AG20443 (cell line): ENCODE measurements around the gene FCHO1.

Experiments used
- DNase-seq: peaks from one replicate; pipeline ENCODE4 v3.0.0; 2012; ENCODE audit warnings: low spot score, mixed read lengths

FCHO1 gene

GRCh38 chr19:17733127-17733526 lies 18.1 kb upstream of the FCHO1 start:
- DNase-seq: no peak

DNA sequence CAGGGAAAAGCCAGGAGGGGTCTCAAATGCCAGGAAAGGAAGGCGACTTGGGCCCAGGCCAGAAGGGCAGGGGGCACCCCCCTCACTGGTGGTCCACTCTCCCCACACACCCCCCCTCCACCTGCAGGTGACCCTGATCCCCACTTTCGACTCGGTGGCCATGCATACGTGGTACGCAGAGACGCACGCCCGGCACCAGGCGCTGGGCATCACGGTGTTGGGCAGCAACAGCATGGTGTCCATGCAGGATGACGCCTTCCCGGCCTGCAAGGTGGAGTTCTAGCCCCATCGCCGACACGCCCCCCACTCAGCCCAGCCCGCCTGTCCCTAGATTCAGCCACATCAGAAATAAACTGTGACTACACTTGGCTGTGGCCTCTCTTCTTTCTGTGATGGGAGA lies 17.1 kb upstream of the FCHO1 start:
- no peak for DNase-seq

- DNase-seq: no peak
Observed at GRCh38 chr19:17735410-17735809, 15.9 kb upstream of the FCHO1 start.

GRCh38 chr19:17737690-17738153 lies 13.6 kb upstream of the FCHO1 start:
- DNase-seq: peak; percentile 26

GRCh38 chr19:17739121-17739875 lies 12.0 kb upstream of the FCHO1 start:
- no peak for DNase-seq

DNA sequence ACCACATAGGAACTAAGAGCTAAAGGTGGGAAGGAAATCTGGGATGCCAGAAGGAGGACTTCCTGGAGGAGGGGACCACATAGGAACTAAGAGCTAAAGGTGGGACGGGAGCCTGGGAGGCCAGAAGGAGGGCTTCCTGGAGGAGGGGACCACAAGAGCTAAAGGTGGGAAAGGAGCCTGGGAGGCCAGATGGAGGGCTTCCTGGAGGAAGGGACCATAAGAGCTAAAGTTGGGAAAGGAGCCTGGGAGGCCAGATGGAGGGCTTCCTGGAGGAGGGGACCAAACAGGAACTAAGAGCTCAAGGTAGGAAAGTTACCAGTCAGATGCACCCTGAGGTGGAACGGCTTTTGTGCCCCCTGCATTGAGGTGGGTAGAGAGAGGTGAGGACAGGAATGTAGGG lies 9.8 kb upstream of the FCHO1 start:
- DNase-seq: no peak

DNA sequence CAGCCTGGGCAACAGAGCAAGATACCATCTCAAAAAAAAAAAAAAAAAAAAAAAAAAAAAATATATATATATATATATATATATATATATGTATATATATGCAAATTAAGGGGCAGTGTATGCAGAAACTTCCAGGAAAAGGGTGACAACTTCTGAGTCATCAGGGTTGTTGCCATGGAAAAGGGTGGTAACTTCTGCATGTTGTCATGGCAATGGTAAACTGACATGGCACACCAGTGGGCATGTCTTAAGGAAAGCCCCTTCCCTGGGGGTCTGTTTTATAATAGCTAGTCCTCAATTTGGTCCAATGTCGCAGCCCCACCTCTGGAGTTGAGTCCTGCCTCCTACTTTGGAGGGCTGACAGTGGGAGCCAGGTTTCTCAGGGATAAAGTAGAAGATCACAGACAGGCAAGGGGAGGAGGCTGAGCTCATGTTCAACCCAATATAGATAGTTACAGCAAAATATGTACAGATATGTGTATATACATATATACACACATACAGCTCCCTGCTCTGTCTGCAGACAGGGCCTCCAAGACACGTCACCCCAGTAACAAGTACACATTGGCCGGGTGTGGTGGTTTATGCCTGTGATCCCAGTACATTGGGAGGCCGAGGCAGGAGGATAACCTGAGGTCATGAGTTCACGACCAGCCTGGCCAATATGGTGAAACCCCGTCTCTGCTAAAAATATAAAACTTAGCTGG lies 7.2 kb upstream of the FCHO1 start:
- no peak for DNase-seq

DNA sequence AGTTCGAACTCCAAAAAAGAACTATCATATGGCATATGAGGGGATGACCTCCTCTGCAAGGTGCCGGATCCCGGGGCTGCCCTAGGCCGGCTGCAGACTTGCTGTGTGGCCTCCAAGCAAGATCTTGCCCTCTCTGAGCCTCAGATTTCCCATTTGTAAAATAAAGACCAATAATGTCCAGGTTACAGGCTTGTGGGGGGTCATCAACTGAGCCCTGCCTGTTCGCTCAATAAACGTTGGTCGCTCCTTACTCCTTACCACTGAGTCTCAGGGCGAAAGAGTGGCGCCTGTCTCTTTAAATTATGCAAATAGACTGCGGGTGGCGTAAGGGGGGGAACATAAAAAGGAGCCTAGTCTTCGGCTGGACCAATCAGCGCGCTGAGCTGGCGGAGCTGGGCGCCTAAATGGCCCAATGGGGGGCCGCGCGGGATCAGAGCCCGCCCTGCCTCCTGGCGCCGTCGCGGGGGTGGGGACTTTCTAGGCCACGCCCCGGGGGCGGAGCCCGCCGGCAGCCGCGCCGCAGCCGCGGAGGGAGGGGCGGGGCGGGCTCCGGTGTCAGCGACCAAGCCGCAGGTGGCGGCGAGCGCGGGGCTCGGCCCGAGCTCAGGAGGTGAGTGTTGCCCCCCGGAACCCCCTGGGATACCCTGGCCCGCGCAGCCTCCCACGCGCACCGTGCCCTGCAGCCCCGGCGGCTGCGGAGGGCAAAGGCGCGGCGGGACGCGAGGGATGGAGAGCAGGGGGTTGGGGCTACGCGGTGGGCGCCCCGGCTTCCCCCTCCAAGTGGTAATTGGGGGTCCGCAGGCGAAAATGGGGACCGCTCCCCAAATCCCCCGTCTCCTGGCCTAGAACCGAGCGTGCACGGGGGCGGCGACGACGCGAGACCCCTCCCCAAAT lies 3.8 kb upstream of the FCHO1 start:
- peak; percentile 99 for DNase-seq

DNA sequence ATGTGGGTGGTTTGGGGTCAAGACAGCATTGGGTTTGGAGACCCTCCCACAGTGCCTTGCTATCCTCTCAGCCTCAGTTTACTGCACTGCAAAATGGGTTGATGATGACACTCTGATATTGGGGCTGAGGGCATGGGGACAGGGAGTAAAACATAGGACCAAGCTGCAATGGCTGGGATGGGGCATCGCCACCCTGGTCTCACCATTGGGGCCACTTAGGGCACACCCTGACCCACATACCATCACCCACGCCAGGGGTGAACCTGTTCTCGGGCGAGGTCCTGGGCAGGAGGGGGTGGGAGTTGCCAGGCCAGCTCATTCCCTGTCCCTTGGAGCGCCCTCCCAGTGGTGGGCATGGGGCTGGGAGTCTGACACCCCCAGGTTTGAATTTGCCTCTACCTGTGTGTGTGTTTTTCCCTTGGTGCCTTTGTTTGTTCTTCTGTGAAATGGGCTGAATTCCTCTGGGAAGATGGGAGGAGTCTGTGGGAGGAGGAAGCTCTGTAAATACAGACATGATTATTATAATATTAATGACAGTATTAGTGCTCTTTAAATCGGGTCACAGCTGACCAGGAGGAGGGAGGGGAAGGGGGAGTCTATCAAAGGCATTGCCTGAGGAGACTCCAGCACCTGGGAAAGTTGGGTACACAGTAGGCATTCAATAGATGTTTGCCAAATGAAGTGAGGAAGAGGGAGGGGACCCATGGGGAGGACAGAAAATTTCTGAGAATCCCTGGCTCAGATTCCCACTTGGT lies 2.2 kb upstream of the FCHO1 start:
- DNase-seq: no peak

DNA sequence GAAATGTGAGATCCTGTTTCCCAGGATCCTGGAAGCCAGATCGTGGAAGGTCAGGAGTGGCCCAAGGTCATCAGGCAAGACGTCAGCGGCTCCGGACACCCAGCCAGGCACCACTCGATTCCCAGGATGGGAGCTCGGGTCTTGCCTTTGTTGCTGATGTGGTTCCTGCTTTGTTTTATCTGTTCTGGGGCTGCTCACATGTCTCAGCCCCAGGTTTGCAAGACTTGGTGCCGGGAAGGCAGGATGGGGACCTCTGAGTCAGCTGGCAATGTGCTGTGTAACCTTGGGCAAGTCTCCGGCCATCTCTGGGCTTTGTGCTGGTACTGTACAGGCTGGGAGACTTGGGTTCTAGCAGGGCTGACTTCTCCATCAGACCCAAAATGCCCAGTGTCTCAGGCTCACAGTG lies 1.4 kb upstream of the FCHO1 start:
- no peak for DNase-seq

GRCh38 chr19:17751912-17752273 lies 616 bp downstream of the FCHO1 start:
- no peak for DNase-seq

DNA sequence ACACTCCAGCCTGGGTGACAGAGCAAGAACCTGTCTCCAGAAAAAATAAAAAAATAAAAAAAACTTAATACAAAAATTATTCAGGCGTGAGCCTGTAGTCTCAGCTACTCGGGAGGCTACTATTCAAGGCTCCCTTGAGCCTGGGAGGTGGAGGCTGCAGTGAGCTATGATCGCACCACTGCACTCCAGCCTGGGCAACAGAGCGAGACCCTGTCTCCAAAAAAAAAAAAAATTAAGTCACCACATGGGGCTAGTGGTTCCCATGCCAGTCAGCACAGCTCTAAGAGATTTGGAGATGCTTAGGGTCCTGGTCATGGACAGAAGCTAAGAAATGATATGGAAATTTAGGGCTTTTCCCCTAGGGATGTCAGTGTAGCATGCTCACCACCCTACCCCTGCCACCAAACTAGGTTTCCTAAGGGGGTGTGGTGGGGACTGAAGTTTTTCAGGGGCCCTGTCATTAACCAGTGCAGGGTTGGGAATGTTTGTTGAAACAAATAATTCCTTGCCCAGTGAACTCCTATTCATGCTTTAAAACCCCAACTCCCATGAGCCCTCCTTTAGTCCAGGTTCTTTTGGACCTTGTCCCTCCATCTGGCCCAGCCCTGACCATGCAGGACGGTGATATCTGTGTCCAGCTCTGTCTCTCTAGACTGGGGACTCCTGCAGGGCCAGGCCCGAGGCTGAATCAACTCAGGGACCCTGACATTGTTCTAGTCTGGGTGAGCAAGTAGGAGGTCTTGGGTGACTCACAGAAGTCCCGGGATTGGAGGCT lies 1.8 kb downstream of the FCHO1 start:
- no peak for DNase-seq

GRCh38 chr19:17753976-17754375 lies 2.7 kb downstream of the FCHO1 start:
- no peak for DNase-seq

DNA sequence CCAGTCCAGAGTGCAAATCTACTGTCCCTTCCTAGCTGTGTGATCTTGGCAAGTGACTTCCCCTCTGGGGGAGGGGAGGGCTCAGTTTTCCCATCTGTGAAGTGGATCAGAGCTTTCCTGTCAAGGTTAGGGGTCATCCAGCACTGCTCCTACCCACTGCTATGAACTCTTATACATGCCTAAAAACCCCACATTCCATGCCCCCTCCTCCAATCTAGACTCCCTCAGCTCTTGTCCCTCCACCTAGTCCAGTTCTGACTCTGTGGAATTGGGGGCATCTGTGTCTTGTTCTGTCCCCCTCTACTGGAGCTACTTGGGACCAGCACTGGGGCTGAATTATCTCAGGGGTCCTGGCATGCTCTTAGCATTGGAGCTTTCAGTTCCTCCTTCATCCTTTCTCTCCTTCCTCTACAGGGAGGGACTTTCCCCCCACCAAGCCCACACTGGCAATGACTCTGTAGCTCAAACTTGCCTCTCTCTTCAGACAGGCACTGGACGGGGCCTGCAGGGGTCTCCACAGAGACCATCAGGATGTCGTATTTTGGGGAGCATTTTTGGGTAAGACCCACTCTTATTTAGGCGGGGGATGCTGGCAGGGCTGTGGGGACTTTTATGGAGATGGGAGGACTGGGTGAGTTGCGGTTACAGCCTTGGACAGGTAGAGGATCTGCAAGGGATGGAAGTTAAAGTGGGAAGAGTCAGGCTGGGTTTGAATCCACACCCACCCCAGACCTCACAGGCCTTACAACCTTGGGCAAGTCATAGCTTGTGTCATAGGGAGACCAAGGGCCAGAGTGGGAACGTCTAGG lies 3.6 kb downstream of the FCHO1 start:
- no peak for DNase-seq

- no peak for DNase-seq
Observed at GRCh38 chr19:17755443-17755890, 4.2 kb downstream of the FCHO1 start.

DNA sequence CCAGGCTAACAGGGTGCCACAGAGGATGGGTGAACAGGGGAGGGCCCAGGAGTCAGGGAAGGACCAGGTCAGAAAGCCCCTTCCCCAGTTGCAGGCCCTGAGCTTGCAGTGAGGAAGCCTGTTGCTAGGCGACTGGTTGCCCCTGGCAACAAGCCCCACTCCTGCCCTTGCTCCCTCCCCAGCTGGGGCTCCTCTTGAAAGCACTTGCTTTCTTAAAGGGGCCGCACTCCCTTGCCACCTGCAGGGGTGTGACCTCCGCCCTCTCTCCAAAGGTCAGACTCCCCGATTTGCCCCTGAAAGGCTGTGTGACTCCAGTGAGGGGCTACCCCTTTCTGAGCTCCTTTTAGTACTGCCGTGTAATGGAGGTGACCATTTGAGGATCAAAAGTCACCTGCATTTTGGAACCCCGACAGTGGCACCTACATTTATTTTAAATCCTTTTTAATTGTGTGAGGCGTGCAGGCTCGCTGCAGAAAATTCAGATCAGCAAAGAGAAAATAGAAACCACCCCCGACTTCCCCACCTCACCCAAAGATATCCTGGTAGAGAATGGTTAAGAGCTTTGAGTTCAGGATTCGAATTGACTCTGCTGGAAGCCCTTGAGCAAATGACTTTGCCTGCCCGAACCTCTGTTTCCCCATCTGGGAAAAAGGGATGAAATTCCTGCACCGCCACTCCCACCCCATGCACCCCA lies 4.8 kb downstream of the FCHO1 start:
- DNase-seq: peak; percentile 38

DNA sequence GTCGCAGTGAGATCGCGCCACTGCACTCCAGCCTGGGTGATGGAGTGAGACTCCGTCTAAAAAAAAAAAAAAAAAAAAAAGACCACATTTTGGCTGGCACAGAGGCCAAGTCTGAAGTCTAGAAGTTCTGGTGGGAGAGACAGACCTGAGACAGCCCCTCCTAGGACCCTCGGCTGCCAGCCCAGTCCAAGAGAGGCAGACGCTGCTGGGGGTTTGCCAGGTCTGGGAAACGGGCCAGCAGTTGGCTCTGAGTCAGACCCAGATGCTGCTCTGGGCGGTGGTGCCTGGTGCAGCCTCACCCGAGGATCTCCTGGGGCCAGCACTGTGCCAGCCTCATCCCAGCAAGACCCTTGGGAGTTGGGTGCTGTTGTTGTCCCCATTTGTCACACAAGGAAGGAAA lies 5.8 kb downstream of the FCHO1 start:
- peak; percentile 69 for DNase-seq

DNA sequence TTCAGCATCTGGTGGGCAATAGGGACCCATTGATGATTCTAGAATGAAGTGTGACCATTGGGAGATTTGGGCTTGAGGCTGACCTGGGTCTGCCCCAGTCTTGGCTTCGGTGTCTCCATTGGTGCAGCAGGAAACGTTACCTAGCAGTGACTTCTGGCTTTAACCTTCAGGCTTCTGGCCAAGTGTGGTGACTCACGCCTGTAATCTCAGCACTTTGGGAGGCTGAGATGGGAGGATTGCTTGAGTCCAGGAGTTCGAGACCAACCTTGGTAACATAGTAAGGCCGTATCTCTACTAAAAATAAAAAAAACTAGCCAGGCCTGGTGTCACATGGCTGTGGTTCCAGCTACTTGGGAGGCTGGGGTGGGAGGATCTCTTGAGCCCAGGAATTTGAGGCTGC lies 7.2 kb downstream of the FCHO1 start:
- DNase-seq: no peak

GRCh38 chr19:17761148-17761547 lies 9.9 kb downstream of the FCHO1 start:
- no peak for DNase-seq
